Measurements from ENCODE around the gene PPARG. TPM values are rescaled to one million over a fixed set of nuclear protein-coding genes. Genes with fewer than 3 reads are reported as not detected.

The PPARG gene
- total and polyA plus RNA-seq, 8 donors: 0.88 to 6.2 (median 2.2) TPM

DNA sequence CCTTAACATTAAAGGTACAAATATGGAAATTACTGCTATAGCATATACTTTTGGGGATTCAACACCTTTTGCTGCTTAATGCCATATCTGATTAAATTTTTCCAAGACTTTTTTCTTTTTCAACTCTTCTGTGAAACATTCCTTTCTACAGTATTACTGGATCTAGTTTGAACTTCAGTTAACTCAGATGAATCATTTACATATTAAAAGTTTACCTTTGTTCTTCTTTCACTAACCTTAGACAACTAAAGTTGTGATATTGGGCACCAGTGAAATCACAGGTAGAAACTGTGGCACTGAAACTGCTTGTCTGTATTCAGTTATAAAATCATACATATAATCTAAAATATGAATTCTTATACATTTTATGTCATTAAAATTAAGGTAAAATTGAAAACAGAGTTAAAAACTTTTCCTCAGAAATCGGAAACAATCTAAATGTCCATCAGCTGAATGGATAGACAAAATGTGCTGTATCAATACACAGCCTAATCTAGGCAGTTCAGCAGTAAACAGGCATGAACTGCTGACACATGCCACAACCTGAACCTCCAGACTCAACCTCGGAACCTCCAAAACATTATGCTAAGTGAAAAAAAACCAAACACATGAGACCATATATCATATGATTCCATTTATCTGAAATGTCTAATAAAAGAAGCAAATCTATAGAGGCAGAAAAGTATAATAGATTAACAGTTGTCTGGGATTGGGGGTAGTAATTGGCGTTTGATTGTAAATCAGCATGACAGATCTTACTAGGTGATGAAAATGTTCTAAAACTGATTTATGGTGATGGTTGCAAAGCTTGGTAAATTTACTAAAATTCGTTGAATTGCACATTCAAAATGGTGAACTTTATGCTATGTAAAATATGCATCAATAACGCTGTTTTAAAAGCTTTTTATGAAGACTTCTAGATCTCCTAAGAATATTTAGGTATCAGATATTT lies 50.0 kb downstream of the PPARG start:
- WGBS, 2 donors: 69% methylated on average over 5 of the region's 5 CpGs
- Histone ChIP-seq H3K4me1 (peaks cover 0 to 4% (median 0%) of the 10 kb centered on the region in 3 donors), H3K36me3 (no peaks in the 10 kb centered on the region), H3K27ac (no peak overlapping the region), H3K27me3 (no peaks in the 10 kb centered on the region), H3K4me3 (no peak overlapping the region), H3K9me3 (no peaks in the 10 kb centered on the region)
- intact Hi-C loops (cut with DNase I): no loop called here
- ATAC-seq (no peak), DNase-seq (no peak), FAIRE-seq (no peak)
- TF ChIP-seq, protein P1, sequence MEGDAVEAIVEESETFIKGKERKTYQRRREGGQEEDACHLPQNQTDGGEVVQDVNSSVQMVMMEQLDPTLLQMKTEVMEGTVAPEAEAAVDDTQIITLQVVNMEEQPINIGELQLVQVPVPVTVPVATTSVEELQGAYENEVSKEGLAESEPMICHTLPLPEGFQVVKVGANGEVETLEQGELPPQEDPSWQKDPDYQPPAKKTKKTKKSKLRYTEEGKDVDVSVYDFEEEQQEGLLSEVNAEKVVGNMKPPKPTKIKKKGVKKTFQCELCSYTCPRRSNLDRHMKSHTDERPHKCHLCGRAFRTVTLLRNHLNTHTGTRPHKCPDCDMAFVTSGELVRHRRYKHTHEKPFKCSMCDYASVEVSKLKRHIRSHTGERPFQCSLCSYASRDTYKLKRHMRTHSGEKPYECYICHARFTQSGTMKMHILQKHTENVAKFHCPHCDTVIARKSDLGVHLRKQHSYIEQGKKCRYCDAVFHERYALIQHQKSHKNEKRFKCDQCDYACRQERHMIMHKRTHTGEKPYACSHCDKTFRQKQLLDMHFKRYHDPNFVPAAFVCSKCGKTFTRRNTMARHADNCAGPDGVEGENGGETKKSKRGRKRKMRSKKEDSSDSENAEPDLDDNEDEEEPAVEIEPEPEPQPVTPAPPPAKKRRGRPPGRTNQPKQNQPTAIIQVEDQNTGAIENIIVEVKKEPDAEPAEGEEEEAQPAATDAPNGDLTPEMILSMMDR (IDR thresholded peaks at IDR 0.05): no peak

- ATAC-seq: no peak
- no peak for FAIRE-seq
Observed at GRCh38 chr3:12339701-12340480, 51.0 kb downstream of the PPARG start.

DNA sequence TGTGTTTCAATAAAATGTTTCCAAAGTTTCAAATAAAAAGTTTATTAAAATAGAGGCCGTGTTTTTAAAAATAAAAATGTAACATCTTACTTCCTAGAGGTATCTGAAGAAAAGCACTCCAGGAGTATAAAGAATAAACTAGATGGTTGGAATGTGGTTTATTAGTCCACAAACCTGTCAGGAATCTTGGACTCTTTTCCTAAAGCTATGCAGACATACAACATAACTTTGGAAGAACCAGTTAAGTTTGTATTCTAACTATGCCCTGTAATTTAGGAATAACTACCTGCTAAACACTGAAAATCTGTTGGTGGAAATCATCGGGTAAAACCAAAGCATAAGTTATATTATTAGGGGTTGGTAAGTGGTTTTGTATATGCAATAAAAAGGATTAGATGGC lies 51.6 kb downstream of the PPARG start:
- no peaks in the 10 kb centered on the region for H3K27me3 ChIP-seq
- 75 to 80% methylated on average over 2 of the region's 2 CpGs for WGBS, 2 donors
- no peaks in the 10 kb centered on the region for H3K9me3 ChIP-seq
- TF ChIP-seq, protein P1 (IDR thresholded peaks at IDR 0.05): no peak
- no peak for DNase-seq
- no peak for ATAC-seq
- H3K27ac ChIP-seq: no peak overlapping the region
- H3K4me3 ChIP-seq: no peak overlapping the region
- intact Hi-C loops (cut with DNase I): no loop called here
- H3K4me1 ChIP-seq: peaks cover 0 to 4% (median 0%) of the 10 kb centered on the region in 3 donors
- no peaks in the 10 kb centered on the region for H3K36me3 ChIP-seq
- FAIRE-seq: no peak

More at GRCh38 chr3:12339701-12340480, 51.0 kb downstream of the PPARG start:
- WGBS, 2 donors: 90 to 96% methylated on average over 5 of the region's 5 CpGs
- no peak overlapping the region for H3K4me3 ChIP-seq
- no peaks in the 10 kb centered on the region for H3K9me3 ChIP-seq
- H3K36me3 ChIP-seq: no peaks in the 10 kb centered on the region
- no peak for DNase-seq
- no peak overlapping the region for H3K27ac ChIP-seq
- peaks cover 0 to 4% (median 0%) of the 10 kb centered on the region in 3 donors for H3K4me1 ChIP-seq
- intact Hi-C loops (cut with DNase I): no loop called here
- TF ChIP-seq, protein P1 (IDR thresholded peaks at IDR 0.05): no peak
- no peaks in the 10 kb centered on the region for H3K27me3 ChIP-seq

DNA sequence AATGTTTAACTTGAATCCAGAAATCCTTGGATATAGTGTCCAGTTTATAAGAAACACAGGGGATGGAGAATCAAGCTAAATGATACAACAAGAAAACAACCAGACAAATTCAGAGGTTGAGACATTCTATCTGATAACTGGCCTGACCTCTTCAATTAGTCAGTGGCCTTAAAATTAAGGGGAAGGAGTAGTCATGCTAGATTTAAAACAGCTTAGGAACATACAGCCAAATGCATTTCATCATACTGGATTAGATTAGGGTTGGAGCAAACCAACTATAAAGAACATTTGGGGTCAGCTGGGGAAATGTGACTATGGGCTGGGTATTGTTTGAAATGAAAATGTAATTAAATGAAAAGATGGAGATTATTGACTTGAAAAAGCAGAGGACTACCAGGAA lies 53.3 kb downstream of the PPARG start:
- FAIRE-seq (no peak), ATAC-seq (no peak), DNase-seq (no peak)
- no peaks in the 10 kb centered on the region for H3K27me3 ChIP-seq
- intact Hi-C loops (cut with DNase I): no loop called here
- TF ChIP-seq, protein P1 (IDR thresholded peaks at IDR 0.05): no peak
- H3K4me3 ChIP-seq: no peak overlapping the region
- H3K4me1 ChIP-seq: peaks cover 0 to 4% (median 0%) of the 10 kb centered on the region in 3 donors
- no peaks in the 10 kb centered on the region for H3K36me3 ChIP-seq
- H3K9me3 ChIP-seq: no peaks in the 10 kb centered on the region
- H3K27ac ChIP-seq: no peak overlapping the region

All from pancreas (tissue), 10 donors.